ENCODE results near the gene PAPSS1.
A peak's percentile ranks its signal among the peaks of the same experiment; 100 is the strongest.

Gene PAPSS1

DNA sequence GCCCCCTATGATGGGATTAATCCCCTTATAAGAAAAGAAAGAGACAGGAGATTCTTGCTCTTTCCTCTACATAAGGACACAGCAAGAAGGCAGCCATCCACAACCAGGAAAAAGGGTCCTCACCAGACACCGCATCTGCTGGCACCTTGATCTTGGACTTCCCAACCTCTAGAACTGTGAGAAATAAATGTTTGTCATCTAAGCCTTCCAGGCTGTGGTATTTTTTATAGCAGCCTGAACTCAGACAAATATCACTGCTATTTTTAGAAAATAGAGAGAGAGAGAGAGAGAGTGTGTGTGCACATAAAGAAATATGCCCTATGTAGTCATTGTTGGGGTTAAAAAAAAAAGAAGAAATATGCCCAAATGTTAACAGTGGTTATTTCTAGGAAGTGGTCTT lies 104.2 kb downstream of the PAPSS1 start:
- no peak for DNase-seq (ENCODE audit: low read depth)
- no peak overlapping the region for H3K4me3 ChIP-seq (ENCODE audit: low read length)

DNA sequence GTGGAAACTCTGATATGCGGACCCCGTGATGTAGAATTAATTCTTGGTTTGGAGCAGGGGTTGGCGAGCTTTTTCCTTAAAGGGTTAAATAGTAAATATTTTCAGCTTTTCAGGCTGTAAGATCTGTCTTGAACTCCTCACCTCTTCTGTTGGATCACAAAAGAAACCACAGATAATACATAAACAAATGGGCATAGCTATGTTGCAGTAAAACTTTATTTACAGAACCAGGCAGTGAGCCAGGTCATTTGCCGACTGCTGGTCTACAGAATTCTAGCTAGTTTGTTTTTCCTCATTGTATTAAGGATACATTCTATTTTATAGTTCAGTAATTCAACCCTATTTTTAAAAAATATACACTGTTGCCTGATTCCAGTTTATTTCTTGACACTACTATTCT lies 116.6 kb downstream of the PAPSS1 start:
- TF ChIP-seq, protein P1, sequence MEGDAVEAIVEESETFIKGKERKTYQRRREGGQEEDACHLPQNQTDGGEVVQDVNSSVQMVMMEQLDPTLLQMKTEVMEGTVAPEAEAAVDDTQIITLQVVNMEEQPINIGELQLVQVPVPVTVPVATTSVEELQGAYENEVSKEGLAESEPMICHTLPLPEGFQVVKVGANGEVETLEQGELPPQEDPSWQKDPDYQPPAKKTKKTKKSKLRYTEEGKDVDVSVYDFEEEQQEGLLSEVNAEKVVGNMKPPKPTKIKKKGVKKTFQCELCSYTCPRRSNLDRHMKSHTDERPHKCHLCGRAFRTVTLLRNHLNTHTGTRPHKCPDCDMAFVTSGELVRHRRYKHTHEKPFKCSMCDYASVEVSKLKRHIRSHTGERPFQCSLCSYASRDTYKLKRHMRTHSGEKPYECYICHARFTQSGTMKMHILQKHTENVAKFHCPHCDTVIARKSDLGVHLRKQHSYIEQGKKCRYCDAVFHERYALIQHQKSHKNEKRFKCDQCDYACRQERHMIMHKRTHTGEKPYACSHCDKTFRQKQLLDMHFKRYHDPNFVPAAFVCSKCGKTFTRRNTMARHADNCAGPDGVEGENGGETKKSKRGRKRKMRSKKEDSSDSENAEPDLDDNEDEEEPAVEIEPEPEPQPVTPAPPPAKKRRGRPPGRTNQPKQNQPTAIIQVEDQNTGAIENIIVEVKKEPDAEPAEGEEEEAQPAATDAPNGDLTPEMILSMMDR (conservative IDR thresholded peaks at IDR 0.05; ENCODE audit: low read depth, low read length), result no peak
- no peak overlapping the region for H3K4me3 ChIP-seq (ENCODE audit: low read length)
- DNase-seq (ENCODE audit: low read depth), result no peak

More for the DNA sequence above, 104.2 kb downstream of the PAPSS1 start:
- TF ChIP-seq, protein P1 (conservative IDR thresholded peaks at IDR 0.05; ENCODE audit: low read depth, low read length), result no peak

DNA sequence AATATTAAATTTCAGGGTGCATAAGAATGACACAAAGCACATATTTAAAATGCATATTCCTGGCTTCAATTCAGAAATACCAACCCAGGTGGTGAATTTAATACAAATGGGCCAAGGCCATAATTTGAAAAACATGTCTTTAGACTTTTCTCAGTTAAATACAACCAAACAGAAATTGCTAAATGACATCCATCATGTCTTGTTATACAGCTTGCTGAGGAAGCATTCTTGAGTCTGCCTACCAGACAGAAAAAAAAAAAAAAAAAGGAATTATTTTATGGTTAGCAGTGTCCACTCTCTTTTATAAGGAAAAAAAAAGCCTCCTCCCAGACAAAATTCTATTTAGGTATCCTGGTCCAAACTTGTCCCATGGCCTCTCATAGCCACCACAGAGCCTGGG lies 119.1 kb downstream of the PAPSS1 start:
- no peak overlapping the region for H3K4me3 ChIP-seq (ENCODE audit: low read length)
- TF ChIP-seq, protein P1 (conservative IDR thresholded peaks at IDR 0.05; ENCODE audit: low read depth, low read length), result no peak

DNA sequence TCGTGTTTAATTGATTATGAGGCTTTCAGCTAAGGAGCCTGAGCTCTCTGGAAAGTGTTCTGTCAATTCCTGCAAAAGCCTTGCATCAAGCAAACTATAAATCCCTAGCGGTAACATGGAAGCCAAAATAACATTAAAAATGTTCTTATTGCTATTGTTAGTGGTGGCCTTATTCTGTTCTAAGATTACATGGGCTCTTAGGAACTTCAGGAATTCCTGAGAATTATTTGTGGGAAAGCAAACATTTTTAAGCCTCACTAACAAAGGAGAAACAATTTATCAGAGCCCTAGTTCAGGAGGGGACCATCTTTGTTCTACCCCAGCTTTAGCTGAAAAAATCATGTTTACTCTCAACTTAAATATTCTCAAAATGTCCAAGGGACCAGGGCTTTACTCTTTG lies 119.6 kb downstream of the PAPSS1 start:
- peak; percentile 64 for DNase-seq (ENCODE audit: low read depth)
- TF ChIP-seq, protein P1 (conservative IDR thresholded peaks at IDR 0.05; ENCODE audit: low read depth, low read length), result no peak

More for the DNA sequence above, 119.1 kb downstream of the PAPSS1 start:
- DNase-seq (ENCODE audit: low read depth), result no peak

DNA sequence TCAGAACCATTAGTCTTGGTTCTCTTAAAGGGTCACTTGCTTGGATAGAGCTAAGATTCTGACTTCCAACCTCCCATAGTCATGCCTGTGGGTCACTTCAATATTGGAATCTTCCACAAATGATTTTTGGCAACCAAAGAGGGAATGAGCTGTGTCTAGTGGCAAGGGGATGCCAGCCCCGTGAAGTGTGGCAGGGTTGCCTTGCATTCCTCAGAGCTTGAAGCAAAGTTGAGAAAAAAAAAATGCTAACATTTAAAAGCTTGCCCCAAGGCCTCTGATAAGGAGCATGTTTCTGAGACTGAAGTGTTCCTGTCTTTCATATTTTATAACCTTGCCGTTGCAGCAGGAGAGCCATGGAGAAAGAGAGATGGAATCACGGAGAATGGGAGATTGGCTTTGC lies 120.2 kb downstream of the PAPSS1 start:
- TF ChIP-seq, protein P1 (conservative IDR thresholded peaks at IDR 0.05; ENCODE audit: low read depth, low read length), result no peak
- no peak for DNase-seq (ENCODE audit: low read depth)
- no peak overlapping the region for H3K4me3 ChIP-seq (ENCODE audit: low read length)

More for the DNA sequence above, 119.6 kb downstream of the PAPSS1 start:
- no peak overlapping the region for H3K4me3 ChIP-seq (ENCODE audit: low read length)

DNA sequence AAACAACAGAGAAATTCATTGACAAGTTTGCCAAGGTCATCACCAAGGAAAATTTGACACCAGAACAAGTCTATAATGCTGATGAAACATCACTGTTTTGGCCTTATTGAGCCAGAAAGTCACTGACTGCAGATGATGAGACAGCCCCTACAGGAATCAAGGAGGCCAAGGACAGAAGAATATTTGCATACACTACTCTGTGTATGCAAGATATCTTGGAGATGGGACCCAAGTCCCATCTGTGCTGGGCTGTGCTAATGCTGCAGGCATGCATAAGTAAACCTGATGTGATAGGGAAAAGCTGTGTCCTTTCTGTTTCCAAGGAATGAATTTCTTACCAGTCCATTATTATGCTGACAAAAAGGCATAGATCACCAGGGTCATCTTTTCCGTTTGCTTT lies 126.8 kb downstream of the PAPSS1 start:
- TF ChIP-seq, protein P1 (conservative IDR thresholded peaks at IDR 0.05; ENCODE audit: low read depth, low read length), result no peak
- H3K4me3 ChIP-seq (ENCODE audit: low read length), result no peak overlapping the region
- no peak for DNase-seq (ENCODE audit: low read depth)

DNA sequence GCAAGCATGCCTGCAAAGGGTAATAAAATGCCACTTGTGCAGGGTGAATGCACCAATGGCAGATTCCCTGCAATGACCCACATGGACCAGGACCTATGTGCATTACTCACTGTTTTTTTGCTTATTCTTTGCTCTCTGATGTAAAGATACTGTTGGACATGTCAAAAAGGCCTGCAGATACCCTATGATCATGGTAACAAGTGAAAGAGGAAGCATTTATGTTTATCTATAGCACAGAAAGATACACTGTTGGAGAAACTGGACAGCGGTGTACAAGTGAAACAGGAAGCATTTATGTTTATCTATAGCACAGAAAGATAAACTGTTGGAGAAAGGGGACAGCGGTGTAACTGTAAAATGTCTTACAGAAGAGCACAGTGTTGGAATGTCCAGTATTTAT lies 127.5 kb downstream of the PAPSS1 start:
- H3K4me3 ChIP-seq (ENCODE audit: low read length), result no peak overlapping the region
- no peak for DNase-seq (ENCODE audit: low read depth)
- TF ChIP-seq, protein P1 (conservative IDR thresholded peaks at IDR 0.05; ENCODE audit: low read depth, low read length), result no peak
